Measurements from ENCODE around the gene RAD9A. TPM values are rescaled to one million over a fixed set of nuclear protein-coding genes. Genes with fewer than 3 reads are reported as not detected.

Gene RAD9A
- total and polyA plus RNA-seq, 9 of the 15 experiments (the other 6 are each of a cell fraction or from before 2014, with no cell fraction given): 1.4 to 41.2 (median 16.1) TPM

GRCh38 chr11:67393990-67394389 lies 2.2 kb downstream of the RAD9A start:
- intact Hi-C loops (cut with micrococcal nuclease): no loop called here

DNA sequence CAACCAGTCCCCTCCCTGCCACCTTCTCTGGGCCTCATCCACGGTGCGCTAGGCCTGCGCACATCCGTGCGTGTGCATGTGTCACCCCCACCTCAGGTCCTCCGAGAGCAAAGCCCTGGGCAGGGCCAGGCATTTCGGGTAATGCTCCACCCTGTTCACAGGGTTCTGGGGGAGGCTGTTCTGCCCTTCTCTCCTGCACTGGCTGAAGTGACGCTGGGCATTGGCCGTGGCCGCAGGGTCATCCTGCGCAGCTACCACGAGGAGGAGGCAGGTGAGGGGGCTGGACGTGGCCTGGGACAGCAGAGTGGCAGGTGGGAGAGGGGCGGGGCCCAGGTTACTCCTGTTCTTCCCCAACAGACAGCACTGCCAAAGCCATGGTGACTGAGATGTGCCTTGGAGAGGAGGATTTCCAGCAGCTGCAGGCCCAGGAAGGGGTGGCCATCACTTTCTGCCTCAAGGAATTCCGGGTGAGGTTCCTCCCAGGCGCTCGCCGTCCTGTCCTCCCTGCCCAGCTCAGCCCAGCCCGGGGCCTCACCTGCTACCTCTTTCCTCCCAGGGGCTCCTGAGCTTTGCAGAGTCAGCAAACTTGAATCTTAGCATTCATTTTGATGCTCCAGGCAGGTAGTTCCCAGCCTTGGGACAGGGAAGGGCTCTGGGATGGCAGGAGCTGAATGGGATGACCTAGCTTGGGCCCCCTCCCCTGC lies 3.9 kb downstream of the RAD9A start:
- H3K4me2 ChIP-seq (ENCODE audit: insufficient read depth, low read length): no peak overlapping the region
- no peak for ATAC-seq
- H3K27ac ChIP-seq (ENCODE audit: extremely low read depth, low read depth, low read length): no peak overlapping the region
- H3K9me1 ChIP-seq (ENCODE audit: control insufficient read depth, insufficient read depth, low read length): peaks cover 3% of the 10 kb centered on the region
- no peak overlapping the region for H3K4me3 ChIP-seq
- peak in 1 of 4 experiments; percentile 10 for DNase-seq (ENCODE audit: extremely low read depth in 1 of 4, low spot score in 3 of 4)
- no TSS peak for BruUV-seq (replicated peaks)
- CTCF ChIA-PET (ENCODE audit: low intra/inter-chr PET ratio): no interaction called here
- H3K79me2 ChIP-seq (ENCODE audit: control insufficient read depth, insufficient read depth, low read length): peaks cover 34% of the 10 kb centered on the region
- no peaks in the 10 kb centered on the region for H3K27me3 ChIP-seq (ENCODE audit: control insufficient read depth in 2 of 2, insufficient read depth in 2 of 2, low read length in 2 of 2)
- in situ Hi-C loops (cut with MboI) (no loop called here), intact Hi-C loops (cut with micrococcal nuclease) (no loop called here)
- FAIRE-seq: no peak
- POLR2A ChIA-PET: interaction anchor here (0.6 to 1.4 kb wide), 4 partner anchors 13 to 358 kb away, joined by 3 to 5 read pairs (median 4); partner anchors contain the start of gene POLD4
- no peaks in the 10 kb centered on the region for H3K9me3 ChIP-seq (replicated peaks; ENCODE audit: control insufficient read depth, insufficient read depth, low read depth, low read length)
- peaks cover 14 to 79% of the 10 kb centered on the region in 2 experiments; a peak in 4 of 5 replicates for H3K4me1 ChIP-seq (replicated peaks in 1 of 2; ENCODE audit: control insufficient read depth in 2 of 2, insufficient read depth in 2 of 2, low read length in 2 of 2)
- peak overlapping the region in 1 of 2 experiments; percentile 65; a peak in 1 of 4 replicates for H3K9ac ChIP-seq (ENCODE audit: insufficient read depth in 1 of 2, low read depth in 2 of 2, low read length in 2 of 2)
- H3K36me3 ChIP-seq (ENCODE audit: control insufficient read depth, insufficient read depth, low read length): peaks cover 68% of the 10 kb centered on the region
- peaks cover 4% of the 10 kb centered on the region; the same call in 1 of the 2 replicates for H4K20me1 ChIP-seq (replicated peaks; ENCODE audit: control insufficient read depth, insufficient read depth, low read length)
- 85% methylated on average over 12 of the region's 19 CpGs for WGBS (ENCODE audit: insufficient coverage, low coverage, missing lambda C conversion rate)
- H2AFZ ChIP-seq (ENCODE audit: low read depth, low read length): no peak overlapping the region
- peak; percentile 44; the same call in 1 of the 2 replicates for TF ChIP-seq MAFK (IDR thresholded peaks at IDR 0.05; ENCODE audit: low read length)
- no peak for TF ChIP-seq CHD1 (IDR thresholded peaks at IDR 0.05; ENCODE audit: low read length)
- peak; percentile 66; the same call in 1 of the 2 replicates for TF ChIP-seq C11orf30 (IDR thresholded peaks at IDR 0.05; ENCODE audit: low read depth)
- TF ChIP-seq, protein P1, sequence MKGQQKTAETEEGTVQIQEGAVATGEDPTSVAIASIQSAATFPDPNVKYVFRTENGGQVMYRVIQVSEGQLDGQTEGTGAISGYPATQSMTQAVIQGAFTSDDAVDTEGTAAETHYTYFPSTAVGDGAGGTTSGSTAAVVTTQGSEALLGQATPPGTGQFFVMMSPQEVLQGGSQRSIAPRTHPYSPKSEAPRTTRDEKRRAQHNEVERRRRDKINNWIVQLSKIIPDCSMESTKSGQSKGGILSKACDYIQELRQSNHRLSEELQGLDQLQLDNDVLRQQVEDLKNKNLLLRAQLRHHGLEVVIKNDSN (CRISPR knock-in tag; IDR thresholded peaks at IDR 0.05): 0 out of 2 replicates have a peak, but pooled peaks have one; percentile 18
- TF ChIP-seq RBFOX2 (IDR thresholded peaks at IDR 0.05; ENCODE audit: low read depth, low read length): 0 out of 2 replicates have a peak, but pooled peaks have one; percentile 33
- TF ChIP-seq CBFA2T3 (IDR thresholded peaks at IDR 0.05): no peak
- peak; percentile 14; the same call in 1 of the 2 replicates for TF ChIP-seq MAFF (IDR thresholded peaks at IDR 0.05; ENCODE audit: low read length)
- no peak for TF ChIP-seq ATF7 (IDR thresholded peaks at IDR 0.05)
- peak; percentile 27; the same call in 1 of the 2 replicates for TF ChIP-seq POLR2AphosphoS2 (IDR thresholded peaks at IDR 0.05; ENCODE audit: low read length)
- TF ChIP-seq, protein P2, sequence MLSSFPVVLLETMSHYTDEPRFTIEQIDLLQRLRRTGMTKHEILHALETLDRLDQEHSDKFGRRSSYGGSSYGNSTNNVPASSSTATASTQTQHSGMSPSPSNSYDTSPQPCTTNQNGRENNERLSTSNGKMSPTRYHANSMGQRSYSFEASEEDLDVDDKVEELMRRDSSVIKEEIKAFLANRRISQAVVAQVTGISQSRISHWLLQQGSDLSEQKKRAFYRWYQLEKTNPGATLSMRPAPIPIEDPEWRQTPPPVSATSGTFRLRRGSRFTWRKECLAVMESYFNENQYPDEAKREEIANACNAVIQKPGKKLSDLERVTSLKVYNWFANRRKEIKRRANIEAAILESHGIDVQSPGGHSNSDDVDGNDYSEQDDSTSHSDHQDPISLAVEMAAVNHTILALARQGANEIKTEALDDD (IDR thresholded peaks at IDR 0.05): no peak

More at GRCh38 chr11:67393990-67394389, 2.2 kb downstream of the RAD9A start:
- H3K36me3 ChIP-seq (ENCODE audit: control insufficient read depth, insufficient read depth, low read length): peaks cover 53% of the 10 kb centered on the region
- H3K4me2 ChIP-seq (ENCODE audit: insufficient read depth, low read length): no peak overlapping the region
- H4K20me1 ChIP-seq (replicated peaks; ENCODE audit: control insufficient read depth, insufficient read depth, low read length): peaks cover 4% of the 10 kb centered on the region; the same call in 1 of the 2 replicates
- H3K27ac ChIP-seq (ENCODE audit: extremely low read depth, low read depth, low read length): no peak overlapping the region
- no peak overlapping the region for H2AFZ ChIP-seq (ENCODE audit: low read depth, low read length)
- H3K4me3 ChIP-seq: no peak overlapping the region
- ATAC-seq: no peak
- in situ Hi-C loops (cut with MboI): no loop called here
- FAIRE-seq: no peak
- peaks cover 3% of the 10 kb centered on the region for H3K9me1 ChIP-seq (ENCODE audit: control insufficient read depth, insufficient read depth, low read length)
- H3K4me1 ChIP-seq (replicated peaks in 1 of 2; ENCODE audit: control insufficient read depth in 2 of 2, insufficient read depth in 2 of 2, low read length in 2 of 2): peaks cover 8 to 72% of the 10 kb centered on the region in 2 experiments; a peak in 4 of 5 replicates
- peaks cover 25% of the 10 kb centered on the region for H3K79me2 ChIP-seq (ENCODE audit: control insufficient read depth, insufficient read depth, low read length)
- ChIA-PET POLR2A (interaction anchor here (0.6 to 1.1 kb wide), 2 partner anchors 99 to 262 kb away, joined by 3 read pairs; no protein-coding TSS in a partner anchor), CTCF (ENCODE audit: low intra/inter-chr PET ratio) (no interaction called here)
- 84% methylated on average over 5 of the region's 5 CpGs for WGBS (ENCODE audit: insufficient coverage, low coverage, missing lambda C conversion rate)
- no peaks in the 10 kb centered on the region for H3K27me3 ChIP-seq (ENCODE audit: control insufficient read depth in 2 of 2, insufficient read depth in 2 of 2, low read length in 2 of 2)
- peak overlapping the region in 1 of 2 experiments; percentile 5; a peak in 1 of 4 replicates for H3K9ac ChIP-seq (ENCODE audit: insufficient read depth in 1 of 2, low read depth in 2 of 2, low read length in 2 of 2)
- no peaks in the 10 kb centered on the region for H3K9me3 ChIP-seq (replicated peaks; ENCODE audit: control insufficient read depth, insufficient read depth, low read depth, low read length)
- BruUV-seq (replicated peaks): no TSS peak
- TF ChIP-seq PYGO2 (tag; IDR thresholded peaks at IDR 0.05) (no peak), MBD2 (IDR thresholded peaks at IDR 0.05; ENCODE audit: borderline replicate concordance, low read depth) (no peak), DIDO1 (tag; IDR thresholded peaks at IDR 0.05; ENCODE audit: low read depth) (no peak), CBX8 (IDR thresholded peaks at IDR 0.05; ENCODE audit: borderline replicate concordance, extremely low read depth, low read depth, low read length, poor library complexity, severe bottlenecking) (no peak), ESRRB (CRISPR knock-in tag; IDR thresholded peaks at IDR 0.05; ENCODE audit: borderline replicate concordance) (no peak), KLF6 (CRISPR knock-in tag; IDR thresholded peaks at IDR 0.05; ENCODE audit: borderline replicate concordance) (no peak), YBX1 (IDR thresholded peaks at IDR 0.05) (no peak)
- DNase-seq (ENCODE audit: extremely low read depth in 1 of 4, low spot score in 3 of 4): no peak
